Adrenal gland (tissue), 5 donors: ENCODE data around the gene EYS.

ENCODE experiments used
- CTCF ChIP-seq, 6 experiments: fragments of 450-650 bp in 4 of 6; fragments of 200-600 bp in 2 of 6; sonication (generic) in 1 of 6; IDR thresholded peaks; 1 replicate in 5 of 6; 2 replicates in 1 of 6; pipeline versions ENCODE4 v1.5.1 to v1.8.0; 2016 to 2021; ENCODE audit warnings: antibody characterized with exemption in 6 of 6, mild to moderate bottlenecking in 2 of 6, moderate library complexity in 1 of 6
- POLR2A ChIP-seq, 2 donors: fragments of 450-650 bp; IDR thresholded peaks; one replicate each; pipeline ENCODE4 v1.6.1; 2017; ENCODE audit warnings: antibody characterized with exemption in 2 of 2, mild to moderate bottlenecking in 2 of 2, moderate library complexity in 1 of 2
- donor health status: DM: no; HTN: no; CAD: no.

GRCh38 chr6:64227863-64228262 lies 1479.2 kb downstream of the EYS start:
- TF ChIP-seq CTCF (IDR thresholded peaks at IDR 0.05) = no peak
- TF ChIP-seq POLR2A (IDR thresholded peaks at IDR 0.05) = no peak
